Natural killer cell (primary cell): ENCODE measurements around the gene OTUD6A. TPM values are rescaled to one million over a fixed set of nuclear protein-coding genes. Genes with fewer than 3 reads are reported as not detected.

Experiments
- ATAC-seq, 3 donors: fragments of 150-1000 bp in 2 of 3; fragments of 200-7000 bp in 1 of 3; cut with Tn5 transposase; 1 replicate in 1 of 3; 2 replicates in 2 of 3; pipeline ENCODE4 v1.10.0; 2021; ENCODE audit warnings: mild to moderate bottlenecking in 2 of 3, moderate library complexity in 2 of 3
- DNase-seq, 2 donors: peaks; one replicate each; pipeline versions ENCODE4 v3.0.0 to v3.0.0-alpha.2; 2013 to 2021; ENCODE audit warnings: mixed read lengths in 1 of 2
- H3K27ac ChIP-seq: one replicate; pipeline ENCODE4 v1.5.1; 2013; ENCODE audit warnings: mild to moderate bottlenecking, low read length
- H3K27me3 ChIP-seq: one replicate; pipeline ENCODE4 v1.6.1; 2013; ENCODE audit warnings: low read length; ENCODE audit not compliant: control insufficient read depth, insufficient read depth
- H3K36me3 ChIP-seq: one replicate; pipeline ENCODE4 v1.6.1; 2013; ENCODE audit warnings: low read length; ENCODE audit not compliant: control insufficient read depth, insufficient read depth
- H3K4me1 ChIP-seq: one replicate; pipeline ENCODE4 v1.6.1; 2013; ENCODE audit warnings: low read length; ENCODE audit not compliant: control insufficient read depth, insufficient read depth
- H3K4me3 ChIP-seq: one replicate; pipeline ENCODE4 v1.5.1; 2013; ENCODE audit warnings: low read length
- H3K9me3 ChIP-seq: one replicate; pipeline ENCODE4 v1.6.1; 2013; ENCODE audit warnings: low read length; ENCODE audit not compliant: control insufficient read depth, insufficient read depth
- H3K27ac Mint-ChIP-seq, 2 donors: one replicate each; pipeline ENCODE4 v1.8.0; 2022; ENCODE audit warnings: mild to moderate bottlenecking in 2 of 2, mixed read lengths in 2 of 2, moderate library complexity in 1 of 2
- H3K27me3 Mint-ChIP-seq, 2 donors: one replicate each; pipeline ENCODE4 v1.8.0; 2022; ENCODE audit warnings: low read depth in 2 of 2, mixed read lengths in 2 of 2
- H3K36me3 Mint-ChIP-seq: one replicate; pipeline ENCODE4 v1.8.0; 2022; ENCODE audit warnings: mixed read lengths
- H3K4me1 Mint-ChIP-seq, 2 donors: one replicate each; pipeline ENCODE4 v1.8.0; 2022; ENCODE audit warnings: mixed read lengths in 2 of 2
- H3K4me3 Mint-ChIP-seq: one replicate; pipeline ENCODE4 v1.8.0; 2022; ENCODE audit warnings: mild to moderate bottlenecking, moderate library complexity, mixed read lengths
- H3K9me3 Mint-ChIP-seq, 2 donors: one replicate each; pipeline ENCODE4 v1.8.0; 2022; ENCODE audit warnings: mixed read lengths in 2 of 2
- CTCF ChIP-seq: fragments of 200-600 bp; IDR thresholded peaks from one replicate; pipeline ENCODE4 v1.8.0; 2022; ENCODE audit warnings: antibody characterized with exemption
- WGBS: methylation state at CpG from one replicate; pipeline ENCODE4 v1.1.7; 2013; ENCODE audit warnings: missing lambda C conversion rate; ENCODE audit not compliant: insufficient coverage; 5-methylcytosine and 5-hydroxymethylcytosine counted together
- intact Hi-C: fragments of 100-400 bp; cut with micrococcal nuclease; formaldehyde crosslinking; loops from one replicate; pipeline ENCODE4 v1.14.2; 2022
- total RNA-seq, 4 donors: library from RNA; stranded (reverse); fragments of 120-200 nt in 1 of 4; gene quantifications; one replicate each; pipeline versions ENCODE4 v1.2.3 to v1.2.4, GENCODE V29; 2013 to 2022

Gene OTUD6A, protein sequence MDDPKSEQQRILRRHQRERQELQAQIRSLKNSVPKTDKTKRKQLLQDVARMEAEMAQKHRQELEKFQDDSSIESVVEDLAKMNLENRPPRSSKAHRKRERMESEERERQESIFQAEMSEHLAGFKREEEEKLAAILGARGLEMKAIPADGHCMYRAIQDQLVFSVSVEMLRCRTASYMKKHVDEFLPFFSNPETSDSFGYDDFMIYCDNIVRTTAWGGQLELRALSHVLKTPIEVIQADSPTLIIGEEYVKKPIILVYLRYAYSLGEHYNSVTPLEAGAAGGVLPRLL
- total RNA-seq: not detected
- total RNA-seq (2013): not detected

DNA sequence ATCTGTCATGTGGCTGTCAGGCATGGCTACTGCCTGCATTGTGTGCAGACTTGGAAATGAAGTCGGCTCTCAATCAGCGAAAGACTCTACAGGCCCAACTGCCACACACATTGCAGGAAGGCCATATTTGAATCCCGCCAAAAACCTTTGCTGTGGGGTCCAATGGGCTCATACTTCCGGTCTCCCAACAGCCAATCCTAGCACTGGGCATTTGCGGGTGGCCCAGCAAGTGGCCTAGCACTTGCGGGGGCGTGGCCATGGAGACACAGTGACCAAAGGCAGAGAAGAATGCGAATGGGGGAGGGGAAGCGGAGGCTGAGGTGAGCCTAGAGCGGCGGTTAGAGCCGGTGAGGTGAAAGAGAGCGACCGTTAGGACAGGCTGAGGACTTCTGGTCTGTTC is at the start of gene OTUD6A:
OTUD6A (plus strand) TSS at position 382 of the 400 bp plus-strand sequence. CDS start 68 bp downstream, outside the sequence.
- H3K4me3 ChIP-seq: no peak within 1 kb of the TSS
- H3K27ac Mint-ChIP-seq: no peak within 1 kb of the TSS
- DNase-seq: no peak
- H3K27ac ChIP-seq: no peak within 1 kb of the TSS
- H3K27me3 ChIP-seq: no peaks in the 10 kb centered on the region
- 94% methylated on average over 14 of the region's 14 CpGs for WGBS
- peaks cover 4 to 7% of the 10 kb centered on the region in 2 donors for H3K27me3 Mint-ChIP-seq
- no peaks in the 10 kb centered on the region for H3K9me3 Mint-ChIP-seq
- no peak within 1 kb of the TSS for H3K4me3 Mint-ChIP-seq
- H3K36me3 Mint-ChIP-seq: no peaks in the 10 kb centered on the region
- H3K9me3 ChIP-seq: no peaks in the 10 kb centered on the region
- intact Hi-C loops: no loop called here
- H3K4me1 Mint-ChIP-seq: no peaks in the 10 kb centered on the region
- TF ChIP-seq CTCF: no peak
- H3K4me1 ChIP-seq: no peaks in the 10 kb centered on the region
- no peak for ATAC-seq
- no peaks in the 10 kb centered on the region for H3K36me3 ChIP-seq

GRCh38 chrX:70012756-70013155 is 49.5 kb upstream of the OTUD6A start:
- H3K36me3 Mint-ChIP-seq: no peaks in the 10 kb centered on the region
- TF ChIP-seq CTCF: no peak
- no peaks in the 10 kb centered on the region for H3K36me3 ChIP-seq
- 75% methylated on average over 4 of the region's 4 CpGs for WGBS
- DNase-seq: no peak
- H3K27ac Mint-ChIP-seq: no peak overlapping the region
- H3K27ac ChIP-seq: no peak overlapping the region
- no peaks in the 10 kb centered on the region for H3K9me3 ChIP-seq
- ATAC-seq: no peak
- no peak overlapping the region for H3K4me3 ChIP-seq
- H3K9me3 Mint-ChIP-seq: no peaks in the 10 kb centered on the region
- H3K27me3 Mint-ChIP-seq: peaks cover 6 to 32% of the 10 kb centered on the region in 2 donors
- intact Hi-C loops: no loop called here
- H3K4me3 Mint-ChIP-seq: no peak overlapping the region
- no peaks in the 10 kb centered on the region for H3K4me1 ChIP-seq
- H3K4me1 Mint-ChIP-seq: no peaks in the 10 kb centered on the region
- H3K27me3 ChIP-seq: no peaks in the 10 kb centered on the region

- H3K27me3 ChIP-seq: no peaks in the 10 kb centered on the region
- intact Hi-C loops: no loop called here
- no peaks in the 10 kb centered on the region for H3K36me3 ChIP-seq
- no peak overlapping the region for H3K27ac Mint-ChIP-seq
- peaks cover 6 to 32% of the 10 kb centered on the region in 2 donors for H3K27me3 Mint-ChIP-seq
- ATAC-seq (no peak), DNase-seq (no peak)
- no peak for TF ChIP-seq CTCF
- H3K9me3 Mint-ChIP-seq: no peaks in the 10 kb centered on the region
- H3K4me1 Mint-ChIP-seq: no peaks in the 10 kb centered on the region
- H3K36me3 Mint-ChIP-seq: no peaks in the 10 kb centered on the region
- no peaks in the 10 kb centered on the region for H3K9me3 ChIP-seq
- no peak overlapping the region for H3K27ac ChIP-seq
- H3K4me3 Mint-ChIP-seq: no peak overlapping the region
- no peak overlapping the region for H3K4me3 ChIP-seq
- H3K4me1 ChIP-seq: no peaks in the 10 kb centered on the region
- WGBS: 77% methylated on average over 5 of the region's 5 CpGs
These were observed 48.5 kb upstream of the OTUD6A start for GRCh38 chrX:70013466-70014381.
